Measurements from ENCODE around the gene ZBTB43. TPM values are rescaled to one million over a fixed set of nuclear protein-coding genes. Genes with fewer than 3 reads are reported as not detected.
A peak's percentile ranks its signal among the peaks of the same experiment; 100 is the strongest.
"Not testable (repeated sequence)": the region's sequence is repeated elsewhere in the genome, so short reads cannot be mapped to it uniquely, and the experiment has no call there.

ZBTB43 gene
- total RNA-seq, 8 experiments from 2014 or later, result 9.3 to 23.2 (median 13.6) TPM

DNA sequence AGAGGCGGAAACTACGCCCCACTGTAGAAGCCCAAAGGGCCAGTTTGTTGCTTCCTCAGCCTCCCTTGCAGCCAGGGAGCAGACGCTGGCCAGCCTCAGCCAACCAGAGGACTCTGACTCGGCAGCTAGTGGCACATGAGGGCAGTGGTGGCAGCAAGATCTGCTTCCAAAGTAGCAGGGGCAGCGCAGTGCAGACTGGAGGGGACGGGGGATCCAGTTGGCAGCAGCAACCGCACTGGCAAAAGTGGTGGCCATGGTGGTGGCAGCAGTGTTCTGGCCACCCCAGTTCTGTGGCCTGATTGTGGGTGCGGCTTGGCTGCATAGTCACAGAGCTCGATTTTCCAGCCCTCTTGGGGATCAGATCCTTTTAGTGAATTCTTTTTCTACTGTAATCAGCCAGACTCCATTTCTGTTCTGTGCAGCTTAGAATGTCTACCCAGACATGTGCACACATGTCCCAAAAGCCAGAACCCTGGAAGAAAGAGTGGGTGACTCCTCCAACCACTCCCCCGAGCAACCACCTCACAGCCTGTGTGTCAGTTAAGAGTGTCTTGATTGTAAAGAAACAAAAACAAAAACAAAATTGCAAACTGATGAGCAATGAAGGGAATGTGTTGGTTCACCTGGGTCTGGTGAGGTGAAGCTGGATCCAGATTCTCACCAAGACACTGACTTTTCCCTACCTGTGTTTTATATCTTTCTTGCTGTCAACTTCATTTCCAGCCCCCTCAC, 11.0 kb upstream of the ZBTB43 start:
- Histone ChIP-seq H3K4me1 (replicated peaks in 1 of 2) (no peaks in the 10 kb centered on the region), H3K4me3 (no peak overlapping the region), H3K27ac (no peak overlapping the region)
- ATAC-seq (replicated peaks in 6 of 8), result no peak
- 35 to 92% (median 68%) methylated on average over 2 to 6 of the region's 10 CpGs; no CpG with 5 or more reads in 3 of the 10 experiments for WGBS, 10 experiments
- in situ Hi-C loops (cut with MboI; ENCODE audit: low pct_unique_long_range_greater_than_20kb in 2 of 9, low sequenced_read_pairs in 9 of 9, unreplicated experiment in 9 of 9), result loop anchor here in 6 of 9 experiments (25.0 kb wide), 2 partner anchors 182 to 282 kb away; partner anchors contain the start of gene LMX1B (in 6 of the 6)

GRCh38 chr9:126794441-126794840, 10.4 kb upstream of the ZBTB43 start:
- Histone ChIP-seq H3K27ac (no peak overlapping the region), H3K4me1 (replicated peaks in 1 of 2) (no peaks in the 10 kb centered on the region), H3K4me3 (no peak overlapping the region)
- ATAC-seq (replicated peaks in 6 of 8), result no peak
- in situ Hi-C loops (cut with MboI; ENCODE audit: low pct_unique_long_range_greater_than_20kb in 2 of 9, low sequenced_read_pairs in 9 of 9, unreplicated experiment in 9 of 9), result loop anchor here in 6 of 9 experiments (25.0 kb wide), 2 partner anchors 182 to 282 kb away; partner anchors contain the start of gene LMX1B (in 6 of the 6)
- 65 to 100% (median 88%) methylated on average over 2 to 6 of the region's 6 CpGs; no CpG with 5 or more reads in 1 of the 10 experiments for WGBS, 10 experiments

DNA sequence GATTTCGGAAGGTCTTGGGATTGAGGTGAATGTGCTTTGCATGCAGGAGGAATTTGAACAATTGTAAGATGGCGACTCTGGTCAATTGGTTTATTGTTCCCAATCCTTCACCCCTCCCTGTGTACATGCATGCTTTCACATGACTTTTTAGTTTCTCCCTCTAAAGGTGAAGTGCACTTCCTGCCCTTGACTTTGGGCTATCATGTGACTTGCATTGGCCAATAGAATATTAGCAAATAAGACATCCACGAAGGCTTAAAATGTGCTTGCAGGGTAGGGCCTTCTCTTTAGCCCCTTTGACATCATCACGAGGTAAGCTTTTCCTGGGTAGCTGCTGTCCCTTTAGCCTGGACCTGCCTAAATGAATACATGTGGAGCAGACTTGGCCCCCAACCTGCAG, 8.1 kb upstream of the ZBTB43 start:
- H3K4me1 ChIP-seq (replicated peaks in 1 of 2), result no peaks in the 10 kb centered on the region
- ATAC-seq (replicated peaks in 6 of 8), result no peak
- no peak overlapping the region for H3K4me3 ChIP-seq
- 30 to 100% (median 75%) methylated on average over 1 to 4 of the region's 4 CpGs; no CpG with 5 or more reads in 2 of the 10 experiments for WGBS, 10 experiments
- no peak overlapping the region for H3K27ac ChIP-seq
- in situ Hi-C loops (cut with MboI; ENCODE audit: low pct_unique_long_range_greater_than_20kb in 2 of 9, low sequenced_read_pairs in 9 of 9, unreplicated experiment in 9 of 9), result loop anchor here in 6 of 9 experiments (25.0 kb wide), 2 partner anchors 184 to 284 kb away; partner anchors contain the start of gene LMX1B (in 6 of the 6)

- in situ Hi-C loops (cut with MboI; ENCODE audit: low pct_unique_long_range_greater_than_20kb in 2 of 9, low sequenced_read_pairs in 9 of 9, unreplicated experiment in 9 of 9), result loop anchor here in 6 of 9 experiments (25.0 kb wide), 2 partner anchors 186 to 286 kb away; partner anchors contain the start of gene LMX1B (in 6 of the 6)
- Histone ChIP-seq H3K27ac (no peak overlapping the region), H3K4me3 (no peak overlapping the region), H3K4me1 (replicated peaks in 1 of 2) (no peaks in the 10 kb centered on the region)
- no peak for ATAC-seq (replicated peaks in 6 of 8)
- 0 to 78% (median 35%) methylated on average over 1 to 2 of the region's 2 CpGs; no CpG with 5 or more reads in 4 of the 10 experiments for WGBS, 10 experiments
Measured at GRCh38 chr9:126797903-126798302, 6.9 kb upstream of the ZBTB43 start.

DNA sequence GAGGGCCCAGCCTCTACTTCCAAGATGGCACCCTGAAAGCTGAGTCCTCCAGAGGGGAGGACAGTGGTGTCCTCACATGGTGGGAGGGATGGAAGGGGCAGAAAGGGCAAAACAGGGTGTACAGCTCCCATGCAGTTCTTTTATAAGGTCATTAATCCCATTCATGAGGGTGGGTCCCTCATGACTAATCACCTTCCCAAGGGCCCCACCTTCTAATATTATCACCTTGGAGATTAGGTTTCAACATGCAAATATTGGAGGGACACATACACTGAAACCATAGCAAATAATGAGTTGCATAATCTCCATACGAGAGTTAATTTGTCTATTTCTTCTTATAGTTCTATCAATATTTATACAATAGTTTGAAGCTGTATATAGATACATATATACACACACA, 5.8 kb upstream of the ZBTB43 start:
- 25 to 100% (median 50%) methylated on average over 1 of the region's 1 CpG; no CpG with 5 or more reads in 7 of the 10 experiments for WGBS, 10 experiments
- Histone ChIP-seq H3K27ac (no peak overlapping the region), H3K4me3 (no peak overlapping the region), H3K4me1 (replicated peaks in 1 of 2) (no peaks in the 10 kb centered on the region)
- peak in 3 of 8 experiments; percentile 26 to 87 (median 86) for ATAC-seq (replicated peaks in 6 of 8)
- in situ Hi-C loops (cut with MboI; ENCODE audit: low pct_unique_long_range_greater_than_20kb in 2 of 9, low sequenced_read_pairs in 9 of 9, unreplicated experiment in 9 of 9), result loop anchor here in 6 of 9 experiments (25.0 kb wide), 2 partner anchors 187 to 287 kb away; partner anchors contain the start of gene LMX1B (in 6 of the 6)

GRCh38 chr9:126802318-126803059, 2.4 kb upstream of the ZBTB43 start:
- no peak overlapping the region for H3K4me3 ChIP-seq
- in situ Hi-C loops (cut with MboI; ENCODE audit: low pct_unique_long_range_greater_than_20kb in 2 of 9, low sequenced_read_pairs in 9 of 9, unreplicated experiment in 9 of 9), result no loop called here
- H3K4me1 ChIP-seq (replicated peaks in 1 of 2), result peaks cover 7 to 14% of the 10 kb centered on the region in 2 donors
- ATAC-seq (replicated peaks in 6 of 8), result no peak
- H3K27ac ChIP-seq, result no peak overlapping the region
- WGBS, 10 experiments, result 61 to 90% (median 86%) methylated on average over 1 to 8 of the region's 8 CpGs; no CpG with 5 or more reads in 1 of the 10 experiments

DNA sequence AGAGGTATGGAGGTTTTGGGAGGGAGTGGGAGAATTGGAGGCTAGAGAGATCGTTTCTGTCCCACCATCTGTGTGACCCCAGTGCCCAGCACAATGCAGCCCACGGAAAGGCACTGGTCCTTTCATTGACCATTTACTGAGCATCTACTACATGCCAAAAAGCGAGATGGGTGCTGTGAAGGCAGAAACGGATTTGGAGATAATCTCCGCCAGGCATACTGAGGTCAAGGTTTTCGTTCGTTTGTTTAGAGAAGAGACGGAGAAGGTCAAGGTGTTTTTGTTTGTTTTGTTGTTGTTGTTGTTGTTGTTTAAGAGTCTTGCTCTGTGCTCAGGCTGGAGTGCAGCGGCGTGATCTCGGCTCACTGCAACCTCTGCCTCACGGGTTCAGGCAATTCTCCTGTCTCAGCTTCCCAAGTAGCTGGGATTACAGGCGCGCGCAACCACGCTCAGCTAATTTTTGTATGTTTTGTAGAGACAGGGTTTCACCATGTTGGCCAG, 593 bp upstream of the ZBTB43 start:
- H3K4me3 ChIP-seq, result peak overlapping the region; percentile 66 to 87 (median 79)
- 31 to 100% (median 83%) methylated on average over 1 to 7 of the region's 16 CpGs; no CpG with 5 or more reads in 6 of the 10 experiments for WGBS, 10 experiments
- peak in 1 of 8 experiments; percentile 4 for ATAC-seq (replicated peaks in 6 of 8)
- H3K4me1 ChIP-seq (replicated peaks in 1 of 2), result peaks cover 7 to 14% of the 10 kb centered on the region in 2 donors
- peak overlapping the region in 1 of 2 donors; percentile 88 for H3K27ac ChIP-seq
- in situ Hi-C loops (cut with MboI; ENCODE audit: low pct_unique_long_range_greater_than_20kb in 2 of 9, low sequenced_read_pairs in 9 of 9, unreplicated experiment in 9 of 9), result no loop called here

DNA sequence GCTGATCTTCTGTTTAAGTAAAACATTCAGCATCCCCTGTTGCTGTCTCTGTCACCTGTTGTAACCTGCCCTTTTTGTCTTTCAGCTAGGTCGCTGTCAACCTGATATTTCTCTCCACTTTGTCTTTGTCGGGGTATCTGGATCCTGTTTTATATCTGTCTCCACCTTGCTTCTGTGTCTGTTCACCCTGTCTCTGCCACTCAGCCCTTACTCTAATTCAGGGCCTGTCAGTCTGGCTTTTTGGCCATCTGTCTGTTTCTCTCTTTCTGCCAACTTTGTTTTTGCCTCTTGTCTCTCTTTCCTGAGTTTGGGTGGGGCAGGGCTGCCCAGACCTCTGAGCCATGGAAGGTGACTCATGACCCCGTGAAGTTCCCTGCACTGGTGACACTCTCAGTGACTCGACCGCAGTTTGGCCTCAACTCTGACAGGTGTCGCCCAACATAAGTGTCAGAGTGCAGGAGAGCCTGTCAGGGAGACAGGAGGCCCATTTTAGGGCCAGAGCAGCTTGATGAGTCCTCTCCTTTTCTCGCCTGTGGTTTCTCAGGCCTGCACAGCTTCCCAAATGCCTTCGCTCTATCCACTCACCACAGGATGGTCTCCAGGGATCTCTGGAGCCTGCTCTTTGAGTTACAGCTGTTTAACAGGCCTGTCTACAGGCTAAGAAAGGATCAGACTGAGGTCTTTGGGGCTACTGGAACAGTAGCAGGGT, 868 bp downstream of the ZBTB43 start:
- peak in 7 of 8 experiments; percentile 7 to 59 (median 33) for ATAC-seq (replicated peaks in 6 of 8)
- H3K4me1 ChIP-seq (replicated peaks in 1 of 2), result peaks cover 7 to 14% of the 10 kb centered on the region in 2 donors
- peak overlapping the region; percentile 66 to 87 (median 79) for H3K4me3 ChIP-seq
- in situ Hi-C loops (cut with MboI; ENCODE audit: low pct_unique_long_range_greater_than_20kb in 2 of 9, low sequenced_read_pairs in 9 of 9, unreplicated experiment in 9 of 9), result no loop called here
- WGBS, 10 experiments, result 0 to 42% (median 21%) methylated on average over 1 to 5 of the region's 8 CpGs; no CpG with 5 or more reads in 2 of the 10 experiments
- peak overlapping the region; percentile 78 to 88 for H3K27ac ChIP-seq

- in situ Hi-C loops (cut with MboI; ENCODE audit: low pct_unique_long_range_greater_than_20kb in 2 of 9, low sequenced_read_pairs in 9 of 9, unreplicated experiment in 9 of 9), result no loop called here
- peaks cover 7 to 14% of the 10 kb centered on the region in 2 donors for H3K4me1 ChIP-seq (replicated peaks in 1 of 2)
- no peak overlapping the region for H3K27ac ChIP-seq
- H3K4me3 ChIP-seq, result peak overlapping the region in 3 of 5 donors; percentile 66 to 84 (median 77)
- WGBS, 10 experiments, result 8 to 83% (median 74%) methylated on average over 1 to 2 of the region's 2 CpGs; no CpG with 5 or more reads in 2 of the 10 experiments
- ATAC-seq (replicated peaks in 6 of 8), result no peak
Measured at GRCh38 chr9:126806336-126806735, 1.5 kb downstream of the ZBTB43 start.

- WGBS, 10 experiments, result 60 to 100% (median 83%) methylated on average over 1 to 3 of the region's 3 CpGs; no CpG with 5 or more reads in 1 of the 10 experiments
- no peak overlapping the region for H3K27ac ChIP-seq
- no peak for ATAC-seq (replicated peaks in 6 of 8)
- in situ Hi-C loops (cut with MboI; ENCODE audit: low pct_unique_long_range_greater_than_20kb in 2 of 9, low sequenced_read_pairs in 9 of 9, unreplicated experiment in 9 of 9), result no loop called here
- peaks cover 7 to 14% of the 10 kb centered on the region in 2 donors for H3K4me1 ChIP-seq (replicated peaks in 1 of 2)
- no peak overlapping the region for H3K4me3 ChIP-seq
Measured at GRCh38 chr9:126809068-126809467, 4.2 kb downstream of the ZBTB43 start.

- WGBS, 10 experiments, result 60 to 100% (median 95%) methylated on average over 1 to 4 of the region's 12 CpGs; no CpG with 5 or more reads in 4 of the 10 experiments
- ATAC-seq (replicated peaks in 6 of 8); H3K27ac ChIP-seq; in situ Hi-C loops (cut with MboI; ENCODE audit: low pct_unique_long_range_greater_than_20kb in 2 of 9, low sequenced_read_pairs in 9 of 9, unreplicated experiment in 9 of 9); H3K4me3 ChIP-seq: not testable (repeated sequence)
- peaks cover 7 to 14% of the 10 kb centered on the region in 2 donors for H3K4me1 ChIP-seq (replicated peaks in 1 of 2)
Measured at GRCh38 chr9:126810221-126810620, 5.4 kb downstream of the ZBTB43 start.

DNA sequence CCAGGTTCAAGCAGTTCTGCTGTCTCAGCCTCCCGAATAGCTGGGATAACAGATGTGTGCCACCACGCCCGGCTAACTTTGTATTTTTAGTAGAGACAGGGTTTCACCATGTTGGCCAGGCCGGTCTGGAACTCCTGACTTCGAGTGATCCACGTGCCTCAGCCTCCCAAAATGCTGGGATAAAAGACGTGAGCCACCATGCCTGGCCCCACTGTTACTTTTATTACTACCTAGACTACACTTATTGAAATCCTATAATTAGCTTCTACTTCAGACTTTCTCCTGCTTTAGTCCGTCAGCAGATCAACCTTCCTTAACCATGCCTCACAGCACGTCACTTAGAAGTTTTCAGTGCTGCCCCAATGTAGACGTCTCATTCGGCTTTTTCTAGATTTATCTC, 8.2 kb downstream of the ZBTB43 start:
- no peak for ATAC-seq (replicated peaks in 6 of 8)
- in situ Hi-C loops (cut with MboI; ENCODE audit: low pct_unique_long_range_greater_than_20kb in 2 of 9, low sequenced_read_pairs in 9 of 9, unreplicated experiment in 9 of 9), result no loop called here
- Histone ChIP-seq H3K4me1 (replicated peaks in 1 of 2) (no peaks in the 10 kb centered on the region), H3K4me3 (no peak overlapping the region), H3K27ac (no peak overlapping the region)
- 79 to 100% (median 95%) methylated on average over 2 to 10 of the region's 11 CpGs; no CpG with 5 or more reads in 1 of the 10 experiments for WGBS, 10 experiments
